Measurements from ENCODE around the gene SMPD2. TPM values are rescaled to one million over a fixed set of nuclear protein-coding genes. Genes with fewer than 3 reads are reported as not detected.

The SMPD2 gene
- total RNA-seq, 1 experiment from 2014 or later: 14.7 TPM

DNA sequence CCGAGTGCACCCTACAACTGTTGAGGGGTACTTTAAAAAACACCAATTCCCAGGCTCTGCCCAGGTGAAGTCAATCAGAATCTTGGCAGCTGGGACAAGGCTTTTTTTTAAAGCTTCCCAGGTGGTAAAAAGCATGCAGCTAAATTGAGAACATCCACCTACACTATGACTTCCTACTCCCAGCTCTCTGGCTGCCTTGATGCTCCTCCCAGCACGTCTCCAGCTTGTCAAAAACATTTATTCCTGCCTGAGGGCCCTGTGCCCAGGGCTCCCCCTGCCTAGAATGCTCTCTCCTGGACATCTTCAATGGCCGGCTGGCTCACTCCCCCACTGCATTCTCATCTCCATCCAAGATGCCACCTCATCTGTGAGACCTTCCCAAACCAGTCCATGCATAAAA, 32.6 kb downstream of the SMPD2 start (continued):
- TF ChIP-seq TCF7L2 (IDR thresholded peaks at IDR 0.05; ENCODE audit: borderline replicate concordance, extremely low read depth, insufficient read depth, insufficient read length) (no peak), POLR2A (IDR thresholded peaks at IDR 0.05; ENCODE audit: borderline replicate concordance, extremely low read depth, insufficient read depth, insufficient read length) (no peak), FOSL1 (IDR thresholded peaks at IDR 0.05; ENCODE audit: low read depth) (no peak), CTCF (IDR thresholded peaks at IDR 0.05 in 2 of 3, conservative IDR thresholded peaks at IDR 0.05 in 1 of 3; ENCODE audit: borderline replicate concordance in 1 of 3, insufficient read depth in 1 of 3, low read depth in 2 of 3, low read length in 2 of 3) (no peak), RAD21 (IDR thresholded peaks at IDR 0.05; ENCODE audit: low read depth) (no peak), EGR1 (IDR thresholded peaks at IDR 0.05; ENCODE audit: low read depth) (no peak)

- TF ChIP-seq POLR2AphosphoS5 (IDR thresholded peaks at IDR 0.05; ENCODE audit: low read depth, low read length) (no peak), ZFX (IDR thresholded peaks at IDR 0.05) (no peak), ELF1 (IDR thresholded peaks at IDR 0.05; ENCODE audit: borderline replicate concordance, low read depth) (no peak), JUND (IDR thresholded peaks at IDR 0.05) (no peak), ZNF274 (IDR thresholded peaks at IDR 0.05; ENCODE audit: low read depth, low read length) (no peak), EGR1 (IDR thresholded peaks at IDR 0.05; ENCODE audit: low read depth) (no peak), FOSL1 (IDR thresholded peaks at IDR 0.05; ENCODE audit: low read depth) (no peak), CTCF (IDR thresholded peaks at IDR 0.05 in 2 of 3, conservative IDR thresholded peaks at IDR 0.05 in 1 of 3; ENCODE audit: borderline replicate concordance in 1 of 3, insufficient read depth in 1 of 3, low read depth in 2 of 3, low read length in 2 of 3) (no peak), RAD21 (IDR thresholded peaks at IDR 0.05; ENCODE audit: low read depth) (no peak), ZBTB33 (IDR thresholded peaks at IDR 0.05; ENCODE audit: extremely low read depth, insufficient replicate concordance, low read length) (no peak), CEBPB (IDR thresholded peaks at IDR 0.05; ENCODE audit: low read depth) (no peak)
- TF ChIP-seq, protein P1, sequence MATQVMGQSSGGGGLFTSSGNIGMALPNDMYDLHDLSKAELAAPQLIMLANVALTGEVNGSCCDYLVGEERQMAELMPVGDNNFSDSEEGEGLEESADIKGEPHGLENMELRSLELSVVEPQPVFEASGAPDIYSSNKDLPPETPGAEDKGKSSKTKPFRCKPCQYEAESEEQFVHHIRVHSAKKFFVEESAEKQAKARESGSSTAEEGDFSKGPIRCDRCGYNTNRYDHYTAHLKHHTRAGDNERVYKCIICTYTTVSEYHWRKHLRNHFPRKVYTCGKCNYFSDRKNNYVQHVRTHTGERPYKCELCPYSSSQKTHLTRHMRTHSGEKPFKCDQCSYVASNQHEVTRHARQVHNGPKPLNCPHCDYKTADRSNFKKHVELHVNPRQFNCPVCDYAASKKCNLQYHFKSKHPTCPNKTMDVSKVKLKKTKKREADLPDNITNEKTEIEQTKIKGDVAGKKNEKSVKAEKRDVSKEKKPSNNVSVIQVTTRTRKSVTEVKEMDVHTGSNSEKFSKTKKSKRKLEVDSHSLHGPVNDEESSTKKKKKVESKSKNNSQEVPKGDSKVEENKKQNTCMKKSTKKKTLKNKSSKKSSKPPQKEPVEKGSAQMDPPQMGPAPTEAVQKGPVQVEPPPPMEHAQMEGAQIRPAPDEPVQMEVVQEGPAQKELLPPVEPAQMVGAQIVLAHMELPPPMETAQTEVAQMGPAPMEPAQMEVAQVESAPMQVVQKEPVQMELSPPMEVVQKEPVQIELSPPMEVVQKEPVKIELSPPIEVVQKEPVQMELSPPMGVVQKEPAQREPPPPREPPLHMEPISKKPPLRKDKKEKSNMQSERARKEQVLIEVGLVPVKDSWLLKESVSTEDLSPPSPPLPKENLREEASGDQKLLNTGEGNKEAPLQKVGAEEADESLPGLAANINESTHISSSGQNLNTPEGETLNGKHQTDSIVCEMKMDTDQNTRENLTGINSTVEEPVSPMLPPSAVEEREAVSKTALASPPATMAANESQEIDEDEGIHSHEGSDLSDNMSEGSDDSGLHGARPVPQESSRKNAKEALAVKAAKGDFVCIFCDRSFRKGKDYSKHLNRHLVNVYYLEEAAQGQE (IDR thresholded peaks at IDR 0.05; ENCODE audit: low read depth): no peak
- Histone ChIP-seq H3K4me1 (ENCODE audit: control insufficient read depth in 1 of 2, insufficient read depth in 2 of 2, low read length in 2 of 2) (no peaks in the 10 kb centered on the region), H3K27me3 (ENCODE audit: insufficient read depth, low read length) (no peaks in the 10 kb centered on the region), H3K4me3 (replicated peaks in 1 of 2; ENCODE audit: low read depth in 1 of 2, low read length in 2 of 2) (no peak overlapping the region), H3K9me2 (ENCODE audit: insufficient read depth) (no peaks in the 10 kb centered on the region), H3K27ac (ENCODE audit: low read depth, low read length) (no peak overlapping the region), H4K20me1 (ENCODE audit: insufficient read depth) (no peaks in the 10 kb centered on the region), H3K9me3 (ENCODE audit: control insufficient read depth in 1 of 2, insufficient read depth in 1 of 2, low read depth in 1 of 2, low read length in 2 of 2) (no peaks in the 10 kb centered on the region), H3K9ac (ENCODE audit: low read length) (no peak overlapping the region), H3K4me2 (ENCODE audit: low read length) (no peak overlapping the region), H3K36me3 (ENCODE audit: control insufficient read depth in 1 of 2, insufficient read depth in 2 of 2, low read length in 2 of 2) (peaks cover 39 to 56% of the 10 kb centered on the region in 2 experiments), H2AFZ (ENCODE audit: low read depth, low read length, poor library complexity, severe bottlenecking) (no peak overlapping the region), H3K79me2 (ENCODE audit: insufficient read depth, low read length) (peaks cover 80% of the 10 kb centered on the region)
- CTCF ChIA-PET: no interaction called here
- intact Hi-C loops (cut with micrococcal nuclease): no loop called here
- DNase-seq (ENCODE audit: low read depth, low spot score) (no peak), ATAC-seq (no peak)
- BruUV-seq (replicated peaks): no TSS peak
- RAD21 ChIA-PET (ENCODE audit: low non-redundant PET in 1 of 2, low total read pairs in 2 of 2, uncharacterized antibody in 2 of 2, unreplicated experiment in 2 of 2): no interaction called here
- POLR2A ChIA-PET: no interaction called here
Measured at GRCh38 chr6:109474995-109475394, 34.5 kb downstream of the SMPD2 start.

Data from HCT116 (cell line).